Uterus (tissue), 4 donors: ENCODE measurements around the gene SPATC1L. TPM values are rescaled to one million over a fixed set of nuclear protein-coding genes. Genes with fewer than 3 reads are reported as not detected.
"Not testable (repeated sequence)": the region's sequence is repeated elsewhere in the genome, so short reads cannot be mapped to it uniquely, and the experiment has no call there.

ENCODE experiments used
- DNase-seq, 2 donors: peaks; one replicate each; pipeline ENCODE4 v3.0.0-alpha.2; 2019 to 2020
- H3K27ac ChIP-seq, 2 donors: fragments of 200-600 bp; sonication (generic); 1 replicate in 1 of 2; 2 replicates in 1 of 2; pipeline ENCODE4 v1.5.1; 2016 to 2018
- H3K27me3 ChIP-seq, 2 donors: fragments of 200-600 bp; sonication (generic); one replicate each; pipeline ENCODE4 v1.5.1; 2018 to 2019; ENCODE audit warnings: control low read depth in 1 of 2
- H3K36me3 ChIP-seq, 2 donors: fragments of 200-600 bp; sonication (generic); one replicate each; pipeline ENCODE4 v1.5.1; 2019; ENCODE audit warnings: control low read depth in 1 of 2
- H3K4me1 ChIP-seq, 2 donors: fragments of 200-600 bp; sonication (generic); one replicate each; pipeline ENCODE4 v1.5.1; 2018 to 2019; ENCODE audit warnings: control low read depth in 1 of 2
- H3K4me3 ChIP-seq, 2 donors: fragments of 200-600 bp; sonication (generic); 1 replicate in 1 of 2; 2 replicates in 1 of 2; pipeline ENCODE4 v1.5.1; 2018 to 2019; ENCODE audit warnings: mild to moderate bottlenecking in 1 of 2
- H3K9me3 ChIP-seq, 2 donors: fragments of 200-600 bp; sonication (generic); one replicate each; pipeline ENCODE4 v1.5.1; 2019; ENCODE audit warnings: control low read depth in 1 of 2
- CTCF ChIP-seq, 4 experiments: fragments of 200-600 bp in 2 of 4; fragments of 450-650 bp in 2 of 4; sonication (generic) in 2 of 4; IDR thresholded peaks; one replicate each; pipeline ENCODE4 v1.5.1; 2016 to 2019; ENCODE audit warnings: antibody characterized with exemption in 4 of 4, mild to moderate bottlenecking in 2 of 4, moderate library complexity in 1 of 4
- POLR2A ChIP-seq, 2 donors: fragments of 450-650 bp; IDR thresholded peaks; one replicate each; pipeline ENCODE4 v1.6.1; 2016; ENCODE audit warnings: antibody characterized with exemption in 2 of 2, mild to moderate bottlenecking in 1 of 2, moderate library complexity in 1 of 2
- intact Hi-C: fragments of 100-400 bp; cut with DNase I; formaldehyde crosslinking; loops from one replicate; pipeline ENCODE4 v1.15.1; 2023; ENCODE audit warnings: low total_unique reads
- total RNA-seq, 4 donors: library from RNA; depleted of rRNA in 3 of 4; stranded (reverse); fragments of >200 nt in 3 of 4; gene quantifications; one replicate each; pipeline versions ENCODE4 v1.1.0 to v1.2.4, GENCODE V29; 2014 to 2023
- donor health status: DM: yes; HTN: yes; CAD: no.

SPATC1L gene
- total RNA-seq, 4 donors from 2014 or later = 4.9 to 10.0 (median 6.4) TPM; not detected in 1

DNA sequence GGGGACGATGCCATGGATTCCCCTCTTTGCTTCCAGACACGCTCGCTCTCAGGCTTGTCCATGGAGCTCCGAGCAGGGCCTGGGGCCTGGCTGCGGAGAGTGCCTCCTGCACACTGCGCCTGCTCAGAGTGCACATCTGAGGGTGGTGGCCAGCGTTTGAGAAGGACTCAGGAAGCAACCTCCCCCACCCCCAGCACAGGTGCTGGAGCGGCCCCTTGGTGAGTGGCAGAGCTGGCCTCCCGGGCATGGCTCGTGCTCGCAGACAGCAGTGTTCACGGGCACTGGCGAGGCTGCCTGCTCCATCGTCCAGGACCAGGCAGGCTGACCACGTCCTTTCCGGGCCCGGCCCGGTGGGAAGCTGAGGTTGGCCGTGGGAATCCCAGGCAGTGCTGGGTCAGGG lies 2.8 kb downstream of the SPATC1L start:
- no peak for DNase-seq

DNA sequence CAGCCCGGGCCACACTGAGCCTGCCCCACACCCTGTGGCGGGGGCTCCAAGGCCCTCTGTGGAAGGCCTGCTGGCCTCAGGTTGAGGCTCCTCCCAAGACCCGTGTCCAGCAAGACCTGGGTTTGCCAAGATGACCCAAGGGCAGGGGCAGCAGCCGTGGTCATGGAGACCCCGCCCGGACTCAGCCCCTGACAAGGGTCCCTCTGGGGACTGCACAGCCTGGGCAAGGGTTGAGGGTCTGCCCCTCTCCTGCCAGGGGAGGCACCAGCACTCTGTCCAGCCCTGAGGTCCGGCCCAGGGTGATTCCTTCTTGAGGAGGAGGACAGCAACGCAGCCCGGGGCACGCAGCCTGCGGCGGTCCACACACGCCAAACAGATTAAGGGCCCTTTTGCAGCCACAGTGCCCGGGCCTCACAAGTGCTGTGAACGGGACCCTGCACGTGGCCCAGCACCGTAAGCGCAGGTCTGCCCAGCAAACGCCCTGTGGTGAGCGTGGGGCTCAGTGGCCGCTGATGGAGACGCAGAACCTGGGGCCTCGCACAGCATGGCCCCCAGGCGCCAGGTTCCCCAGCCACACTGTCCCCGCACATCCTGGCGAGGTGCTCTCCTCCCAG lies 3.4 kb downstream of the SPATC1L start:
- no peaks in the 10 kb centered on the region for H3K9me3 ChIP-seq
- TF ChIP-seq CTCF (IDR thresholded peaks at IDR 0.05) (no peak), POLR2A (IDR thresholded peaks at IDR 0.05) (no peak)
- intact Hi-C loops = no loop called here
- no peaks in the 10 kb centered on the region for H3K4me1 ChIP-seq
- DNase-seq = no peak
- no peak overlapping the region for H3K4me3 ChIP-seq
- no peaks in the 10 kb centered on the region for H3K27me3 ChIP-seq
- no peaks in the 10 kb centered on the region for H3K36me3 ChIP-seq
- no peak overlapping the region for H3K27ac ChIP-seq

More for the DNA sequence above, 2.8 kb downstream of the SPATC1L start:
- no peaks in the 10 kb centered on the region for H3K9me3 ChIP-seq
- TF ChIP-seq POLR2A (IDR thresholded peaks at IDR 0.05) (no peak), CTCF (IDR thresholded peaks at IDR 0.05) (no peak)
- H3K27ac ChIP-seq = no peak overlapping the region
- H3K4me3 ChIP-seq = no peak overlapping the region
- no peaks in the 10 kb centered on the region for H3K4me1 ChIP-seq
- intact Hi-C loops = no loop called here
- no peaks in the 10 kb centered on the region for H3K36me3 ChIP-seq
- H3K27me3 ChIP-seq = no peaks in the 10 kb centered on the region

DNA sequence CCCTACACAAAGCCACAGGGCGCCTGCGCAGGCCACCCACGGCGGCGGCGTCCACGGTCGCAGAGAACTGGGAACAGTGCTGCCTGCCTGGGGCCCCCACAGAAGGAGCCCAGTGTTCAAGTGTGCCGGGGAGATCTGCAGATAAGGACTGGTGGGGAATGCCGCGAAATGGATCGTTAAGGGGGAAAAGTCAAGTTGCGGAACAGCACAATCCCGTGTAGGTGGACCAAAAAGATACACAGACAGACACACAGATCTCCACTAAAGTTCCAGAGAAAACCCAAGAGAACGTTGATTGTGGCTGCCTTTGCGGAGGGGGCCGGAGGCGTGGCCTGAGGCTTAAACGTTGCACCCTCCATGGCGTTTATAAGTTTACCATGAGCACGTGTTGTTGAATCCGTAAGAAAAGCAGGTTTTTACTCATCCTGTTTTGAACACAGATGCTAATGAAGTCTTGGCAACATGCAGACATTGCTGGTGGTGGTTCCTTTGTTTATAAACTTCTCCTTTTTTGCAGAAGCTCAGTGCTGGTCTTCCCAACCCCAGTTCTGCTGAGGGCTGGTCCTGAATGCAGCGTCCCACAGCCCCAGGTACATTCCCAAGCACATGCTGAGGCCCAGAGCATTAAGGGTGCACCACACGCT lies 4.1 kb downstream of the SPATC1L start:
- Histone ChIP-seq H3K9me3 (no peaks in the 10 kb centered on the region), H3K36me3 (no peaks in the 10 kb centered on the region), H3K4me1 (no peaks in the 10 kb centered on the region), H3K27me3 (no peaks in the 10 kb centered on the region), H3K4me3 (no peak overlapping the region), H3K27ac (no peak overlapping the region)
- TF ChIP-seq CTCF (IDR thresholded peaks at IDR 0.05) (no peak), POLR2A (IDR thresholded peaks at IDR 0.05) (no peak)
- DNase-seq = no peak
- intact Hi-C loops = no loop called here

- intact Hi-C loops = no loop called here
- Histone ChIP-seq H3K4me1 (no peaks in the 10 kb centered on the region), H3K36me3 (no peaks in the 10 kb centered on the region), H3K9me3 (no peaks in the 10 kb centered on the region), H3K4me3 (no peak overlapping the region), H3K27ac (no peak overlapping the region), H3K27me3 (no peaks in the 10 kb centered on the region)
- no peak for DNase-seq
- TF ChIP-seq POLR2A (IDR thresholded peaks at IDR 0.05) (no peak), CTCF (IDR thresholded peaks at IDR 0.05) (no peak)
Measured at GRCh38 chr21:46179708-46180078, 4.6 kb downstream of the SPATC1L start.

- no peak overlapping the region for H3K4me3 ChIP-seq
- H3K27me3 ChIP-seq = no peaks in the 10 kb centered on the region
- TF ChIP-seq POLR2A (IDR thresholded peaks at IDR 0.05) = no peak
- no peak for TF ChIP-seq CTCF (IDR thresholded peaks at IDR 0.05)
- no peaks in the 10 kb centered on the region for H3K36me3 ChIP-seq
- DNase-seq = no peak
- intact Hi-C loops = no loop called here
- no peaks in the 10 kb centered on the region for H3K4me1 ChIP-seq
- no peaks in the 10 kb centered on the region for H3K9me3 ChIP-seq
- no peak overlapping the region for H3K27ac ChIP-seq
Measured at GRCh38 chr21:46178961-46179360, 5.3 kb downstream of the SPATC1L start.

- intact Hi-C loops, DNase-seq, H3K4me3 ChIP-seq, H3K36me3 ChIP-seq, H3K27me3 ChIP-seq, H3K9me3 ChIP-seq, H3K27ac ChIP-seq, H3K4me1 ChIP-seq: not testable (repeated sequence)
Measured at GRCh38 chr21:46176443-46177129, 7.7 kb downstream of the SPATC1L start.
